Endothelial cell of umbilical vein (primary cell): Measurements from ENCODE around the gene SECTM1. TPM values are rescaled to one million over a fixed set of nuclear protein-coding genes. Genes with fewer than 3 reads are reported as not detected.

Source experiments
- BruUV-seq: library from RNA; stranded (reverse); fragments of 400-500 nt; replicated peaks from 2 replicates; lab custom pipeline; 2021; lab: Mats Ljungman, UMichigan
- CTCF ChIA-PET: fragments of 300-600, 350-600 bp; sonication (Branson Sonifier 250); formaldehyde crosslinking; loops from one replicate; lab custom pipeline; 2021; ENCODE audit warnings: antibody characterized with exemption, inconsistent platforms; lab: Charles Lee
- POLR2A ChIA-PET: fragments of 300-600, 350-600 bp; sonication (Branson Sonifier 250); formaldehyde crosslinking; loops from one replicate; lab custom pipeline; 2021; ENCODE audit warnings: antibody characterized with exemption, inconsistent platforms; lab: Charles Lee
- DNase-seq: peaks from one replicate; pipeline ENCODE4 v3.0.0-alpha.2; 2011; ENCODE audit warnings: low read depth, low spot score
- FAIRE-seq: peaks from 2 replicates; lab custom pipeline; 2011; peaks lifted over from hg19 to GRCh38; lab: Jason Lieb, UNC
- H2AFZ ChIP-seq: 2 replicates; pipeline ENCODE4 v1.6.0; 2012; ENCODE audit warnings: low read depth, low read length, control low read depth, inconsistent platforms
- H3K27ac ChIP-seq: 2 replicates; pipeline ENCODE4 v1.5.1; 2011; ENCODE audit warnings: low read depth, mild to moderate bottlenecking, control low read depth, low read length, moderate library complexity; ENCODE audit not compliant: insufficient read depth
- H3K27me3 ChIP-seq, 2 experiments: 2 replicates each; pipeline versions ENCODE4 v1.6.0 to v1.6.1; 2011; ENCODE audit warnings: low read length in 2 of 2, mixed read lengths in 1 of 2; ENCODE audit not compliant: control insufficient read depth in 2 of 2, insufficient read depth in 2 of 2
- H3K36me3 ChIP-seq, 2 experiments: 2 replicates in 1 of 2; 3 replicates in 1 of 2; pipeline ENCODE4 v1.5.1; 2011; ENCODE audit warnings: low read length in 2 of 2, mild to moderate bottlenecking in 1 of 2, moderate library complexity in 1 of 2; ENCODE audit not compliant: control insufficient read depth in 2 of 2, insufficient read depth in 2 of 2; ENCODE audit errors: extremely low read depth in 1 of 2
- H3K4me1 ChIP-seq: 3 replicates; pipeline ENCODE4 v1.5.1; 2011; ENCODE audit warnings: mild to moderate bottlenecking, low read length; ENCODE audit not compliant: control insufficient read depth, insufficient read depth; ENCODE audit errors: extremely low read depth
- H3K4me2 ChIP-seq: 2 replicates; pipeline ENCODE4 v1.6.1; 2011; ENCODE audit warnings: low read length, control low read depth, mixed read lengths; ENCODE audit not compliant: insufficient read depth
- H3K4me3 ChIP-seq, 3 experiments: fragments of 200-600 bp in 1 of 3; sonication (generic), shearing (Covaris generic) in 1 of 3; replicated peaks in 1 of 3; 2 replicates each; pipeline ENCODE4 v1.5.1; 2011 to 2016; ENCODE audit warnings: control low read depth in 3 of 3, low read length in 3 of 3, mild to moderate bottlenecking in 2 of 3, inconsistent platforms in 1 of 3, low read depth in 1 of 3, moderate library complexity in 1 of 3; ENCODE audit not compliant: insufficient read depth in 1 of 3
- H3K79me2 ChIP-seq: 2 replicates; pipeline ENCODE4 v1.6.0; 2012; ENCODE audit warnings: low read length, inconsistent platforms; ENCODE audit not compliant: control insufficient read depth, insufficient read depth
- H3K9ac ChIP-seq: replicated peaks from 2 replicates; pipeline ENCODE3; 2011; ENCODE audit warnings: low read length, control low read depth; ENCODE audit not compliant: insufficient read depth; ENCODE audit errors: extremely low read depth
- H3K9me1 ChIP-seq: replicated peaks from 3 replicates; pipeline ENCODE4 v1.6.0; 2011; ENCODE audit warnings: mild to moderate bottlenecking, low read length; ENCODE audit not compliant: control insufficient read depth, insufficient read depth; ENCODE audit errors: extremely low read depth
- H3K9me3 ChIP-seq: replicated peaks from 2 replicates; pipeline ENCODE4 v1.5.1; 2012; ENCODE audit warnings: low read length, inconsistent platforms; ENCODE audit not compliant: control insufficient read depth, insufficient read depth
- H4K20me1 ChIP-seq: replicated peaks from 2 replicates; pipeline ENCODE3; 2011; ENCODE audit warnings: mild to moderate bottlenecking, low read length; ENCODE audit not compliant: control insufficient read depth, insufficient read depth; ENCODE audit errors: extremely low read depth
- EZH2 ChIP-seq: IDR thresholded peaks from 2 replicates; pipeline ENCODE4 v1.6.1; 2012; ENCODE audit warnings: borderline replicate concordance, low read depth, mild to moderate bottlenecking, moderate library complexity, low read length, inconsistent platforms; ENCODE audit not compliant: severe bottlenecking
- FOS ChIP-seq: IDR thresholded peaks from 2 replicates; pipeline ENCODE4 v1.6.1; 2011; ENCODE audit warnings: mild to moderate bottlenecking, low read length, moderate library complexity, borderline replicate concordance; ENCODE audit not compliant: insufficient read depth
- GATA2 ChIP-seq: IDR thresholded peaks from 2 replicates; pipeline ENCODE4 v1.7.0; 2011; ENCODE audit warnings: low read depth, mild to moderate bottlenecking, moderate library complexity, mixed read lengths, low read length; ENCODE audit not compliant: insufficient read length, insufficient read depth
- JUN ChIP-seq: IDR thresholded peaks from 2 replicates; pipeline ENCODE4 v1.6.1; 2011; ENCODE audit warnings: borderline replicate concordance, low read depth; ENCODE audit not compliant: insufficient read length, insufficient read depth
- MAX ChIP-seq: IDR thresholded peaks from 2 replicates; pipeline ENCODE4 v1.6.1; 2011; ENCODE audit not compliant: insufficient read depth, insufficient read length
- MYC ChIP-seq: IDR thresholded peaks from one replicate; pipeline ENCODE4 v1.6.1; 2011; ENCODE audit warnings: mild to moderate bottlenecking, low read depth, low read length
- POLR2A ChIP-seq: IDR thresholded peaks from 2 replicates; pipeline ENCODE4 v1.6.1; 2012; ENCODE audit warnings: low read depth, mild to moderate bottlenecking, control low read depth, low read length
- POLR2AphosphoS5 ChIP-seq: IDR thresholded peaks from 2 replicates; pipeline ENCODE4 v1.6.1; 2012; ENCODE audit warnings: low read depth, mild to moderate bottlenecking, control low read depth, low read length, moderate library complexity; ENCODE audit not compliant: insufficient read depth
- dilution Hi-C: fragments of 300-500 bp; cut with MboI; formaldehyde crosslinking; loops from one replicate; pipeline ENCODE4 v1.15.0; 2019; ENCODE audit warnings: low sequenced_read_pairs; ENCODE audit not compliant: extremely low pct_ligation_motif_present
- intact Hi-C: fragments of 100-400 bp; cut with micrococcal nuclease; formaldehyde crosslinking; loops from one replicate; pipeline ENCODE4 v1.10.0; 2022
- polyA plus RNA-seq, 4 experiments: library from polyadenylated mRNA; depleted of rRNA in 3 of 4; stranded (reverse) in 3 of 4; unstranded in 1 of 4; fragments of >200 nt; gene quantifications; 2 replicates each; pipeline versions ENCODE4 v1.2.1 to v1.2.3, GENCODE V29; 2011 to 2012; ENCODE audit warnings: missing spikeins in 1 of 4
- total RNA-seq: library from RNA; stranded (reverse); gene quantifications from 2 replicates; pipeline ENCODE4 v1.2.3, GENCODE V29; 2021
- TF ChIP-seq, protein P1 (sequence below), 2 donors: IDR thresholded peaks; 1 replicate in 1 of 2; 2 replicates in 1 of 2; pipeline ENCODE4 v1.5.1; 2011; ENCODE audit warnings: low read length in 2 of 2, mild to moderate bottlenecking in 2 of 2, moderate library complexity in 2 of 2, control low read depth in 1 of 2, inconsistent platforms in 1 of 2, low read depth in 1 of 2; ENCODE audit not compliant: insufficient read depth in 1 of 2; ENCODE audit errors: extremely low read depth in 1 of 2

SECTM1 gene
- total and polyA plus RNA-seq, 2 donors (not counting 3 experiments of a cell fraction or from before 2014, with no cell fraction given): 1.9 to 2.3 TPM

- dilution Hi-C loops: no loop called here
- POLR2A ChIA-PET: interaction anchor here (1.6 kb wide), 1 partner anchor 24 kb away, joined by 3 read pairs; no protein-coding TSS in a partner anchor
- peaks cover 55% of the 10 kb centered on the region for H3K79me2 ChIP-seq
Observed at GRCh38 chr17:82272495-82273326, 60.9 kb downstream of the SECTM1 start.

GRCh38 chr17:82271401-82271800, 62.2 kb downstream of the SECTM1 start:
- Histone ChIP-seq H3K36me3 (peaks cover 7 to 24% of the 10 kb centered on the region in 2 experiments), H3K27me3 (no peaks in the 10 kb centered on the region), H3K9me3 (no peaks in the 10 kb centered on the region), H3K9ac (no peak overlapping the region), H3K79me2 (peaks cover 68% of the 10 kb centered on the region), H4K20me1 (peaks cover 6% of the 10 kb centered on the region), H3K4me2 (no peak overlapping the region), H2AFZ (no peak overlapping the region), H3K4me3 (no peak overlapping the region), H3K27ac (no peak overlapping the region), H3K9me1 (no peaks in the 10 kb centered on the region), H3K4me1 (peaks cover 26% of the 10 kb centered on the region)
- no peak for DNase-seq
- dilution Hi-C loops (no loop called here), intact Hi-C loops (no loop called here)
- no TSS peak for BruUV-seq
- ChIA-PET POLR2A (no interaction called here), CTCF (no interaction called here)
- TF ChIP-seq MYC: no peak
- TF ChIP-seq MAX: no peak
- no peak for TF ChIP-seq POLR2AphosphoS5
- TF ChIP-seq POLR2A: no peak
- no peak for TF ChIP-seq FOS
- no peak for TF ChIP-seq JUN
- no peak for TF ChIP-seq GATA2
- TF ChIP-seq, protein P1, sequence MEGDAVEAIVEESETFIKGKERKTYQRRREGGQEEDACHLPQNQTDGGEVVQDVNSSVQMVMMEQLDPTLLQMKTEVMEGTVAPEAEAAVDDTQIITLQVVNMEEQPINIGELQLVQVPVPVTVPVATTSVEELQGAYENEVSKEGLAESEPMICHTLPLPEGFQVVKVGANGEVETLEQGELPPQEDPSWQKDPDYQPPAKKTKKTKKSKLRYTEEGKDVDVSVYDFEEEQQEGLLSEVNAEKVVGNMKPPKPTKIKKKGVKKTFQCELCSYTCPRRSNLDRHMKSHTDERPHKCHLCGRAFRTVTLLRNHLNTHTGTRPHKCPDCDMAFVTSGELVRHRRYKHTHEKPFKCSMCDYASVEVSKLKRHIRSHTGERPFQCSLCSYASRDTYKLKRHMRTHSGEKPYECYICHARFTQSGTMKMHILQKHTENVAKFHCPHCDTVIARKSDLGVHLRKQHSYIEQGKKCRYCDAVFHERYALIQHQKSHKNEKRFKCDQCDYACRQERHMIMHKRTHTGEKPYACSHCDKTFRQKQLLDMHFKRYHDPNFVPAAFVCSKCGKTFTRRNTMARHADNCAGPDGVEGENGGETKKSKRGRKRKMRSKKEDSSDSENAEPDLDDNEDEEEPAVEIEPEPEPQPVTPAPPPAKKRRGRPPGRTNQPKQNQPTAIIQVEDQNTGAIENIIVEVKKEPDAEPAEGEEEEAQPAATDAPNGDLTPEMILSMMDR (IDR thresholded peaks at IDR 0.05; ENCODE audit: extremely low read depth in 1 of 2, insufficient read depth in 1 of 2, low read depth in 1 of 2, low read length in 2 of 2): no peak
- no peak for TF ChIP-seq EZH2
- FAIRE-seq: no peak

More at GRCh38 chr17:82272495-82273326, 60.9 kb downstream of the SECTM1 start:
- TF ChIP-seq POLR2AphosphoS5: peak; percentile 2
- TF ChIP-seq MYC: no peak
- no TSS peak for BruUV-seq
- CTCF ChIA-PET: interaction anchor here (0.8 to 1.8 kb wide), 4 partner anchors 11 to 183 kb away, joined by 4 to 6 read pairs (median 4); no protein-coding TSS in a partner anchor
- intact Hi-C loops: loop anchor here (2.0 kb wide), 1 partner anchor 20 kb away; no protein-coding TSS in a partner anchor
- DNase-seq (no peak), FAIRE-seq (peak; percentile 31)
- H3K27ac ChIP-seq: peak overlapping the region; percentile 92
- no peaks in the 10 kb centered on the region for H3K27me3 ChIP-seq
- no peak overlapping the region for H2AFZ ChIP-seq
- H3K9me3 ChIP-seq: no peaks in the 10 kb centered on the region
- H3K9me1 ChIP-seq: no peaks in the 10 kb centered on the region
- H3K4me2 ChIP-seq: peak overlapping the region; percentile 57
- H4K20me1 ChIP-seq: no peaks in the 10 kb centered on the region
- H3K36me3 ChIP-seq: peaks cover 5 to 22% of the 10 kb centered on the region in 2 experiments
- peak overlapping the region; percentile 63 to 91 (median 65) for H3K4me3 ChIP-seq
- peak overlapping the region; percentile 82 for H3K9ac ChIP-seq
- H3K4me1 ChIP-seq: peaks cover 18% of the 10 kb centered on the region
